NCI-H2196 (cell line): ENCODE measurements around the gene CFAP69.
"Not testable (repeated sequence)": the region's sequence is repeated elsewhere in the genome, so short reads cannot be mapped to it uniquely, and the experiment has no call there.

Experiments used
- DNase-seq: peaks from one replicate; lab custom pipeline; 2025; ENCODE audit not compliant: unreplicated experiment; lab: John Stamatoyannopoulos, UW

CFAP69 gene

GRCh38 chr7:90334193-90334843 is 89.3 kb downstream of the CFAP69 start:
- no peak for DNase-seq

- DNase-seq: not testable (repeated sequence)
Observed at GRCh38 chr7:90334926-90335325, 90.0 kb downstream of the CFAP69 start.

GRCh38 chr7:90337106-90337505 is 92.1 kb downstream of the CFAP69 start:
- no peak for DNase-seq

- no peak for DNase-seq
Observed at GRCh38 chr7:90345016-90345415, 100.0 kb downstream of the CFAP69 start.

- DNase-seq: no peak
Observed at GRCh38 chr7:90345595-90346335, 100.8 kb downstream of the CFAP69 start.

- peak; percentile 94 for DNase-seq
Observed at GRCh38 chr7:90346336-90347125, 101.6 kb downstream of the CFAP69 start, which contains the start of gene GTPBP10. Gene GTPBP10, plus strand, starts transcription at chr7:90346716. Its CDS starts 26 bp downstream, at chr7:90346742.

GRCh38 chr7:90347759-90348158 is 102.8 kb downstream of the CFAP69 start:
- no peak for DNase-seq

- DNase-seq: no peak
Observed at GRCh38 chr7:90349305-90349704, 104.3 kb downstream of the CFAP69 start.

GRCh38 chr7:90350032-90350431 is 105.1 kb downstream of the CFAP69 start:
- not testable (repeated sequence) for DNase-seq

GRCh38 chr7:90351987-90352386 is 107.0 kb downstream of the CFAP69 start:
- DNase-seq: no peak
